Esophagus mucosa (tissue), 1 donor: ENCODE data around the gene DNAH2. TPM values are rescaled to one million over a fixed set of nuclear protein-coding genes. Genes with fewer than 3 reads are reported as not detected.

Experiments used
- ATAC-seq: fragments of 200-7000 bp; cut with Tn5 transposase; one replicate; pipeline ENCODE4 v1.9.1; 2020
- total RNA-seq: library from RNA; stranded (reverse); gene quantifications from one replicate; pipeline ENCODE4 v1.2.4, GENCODE V29; 2023
- donor health status: DM: yes; HTN: yes; CAD: no.

DNAH2 gene, protein sequence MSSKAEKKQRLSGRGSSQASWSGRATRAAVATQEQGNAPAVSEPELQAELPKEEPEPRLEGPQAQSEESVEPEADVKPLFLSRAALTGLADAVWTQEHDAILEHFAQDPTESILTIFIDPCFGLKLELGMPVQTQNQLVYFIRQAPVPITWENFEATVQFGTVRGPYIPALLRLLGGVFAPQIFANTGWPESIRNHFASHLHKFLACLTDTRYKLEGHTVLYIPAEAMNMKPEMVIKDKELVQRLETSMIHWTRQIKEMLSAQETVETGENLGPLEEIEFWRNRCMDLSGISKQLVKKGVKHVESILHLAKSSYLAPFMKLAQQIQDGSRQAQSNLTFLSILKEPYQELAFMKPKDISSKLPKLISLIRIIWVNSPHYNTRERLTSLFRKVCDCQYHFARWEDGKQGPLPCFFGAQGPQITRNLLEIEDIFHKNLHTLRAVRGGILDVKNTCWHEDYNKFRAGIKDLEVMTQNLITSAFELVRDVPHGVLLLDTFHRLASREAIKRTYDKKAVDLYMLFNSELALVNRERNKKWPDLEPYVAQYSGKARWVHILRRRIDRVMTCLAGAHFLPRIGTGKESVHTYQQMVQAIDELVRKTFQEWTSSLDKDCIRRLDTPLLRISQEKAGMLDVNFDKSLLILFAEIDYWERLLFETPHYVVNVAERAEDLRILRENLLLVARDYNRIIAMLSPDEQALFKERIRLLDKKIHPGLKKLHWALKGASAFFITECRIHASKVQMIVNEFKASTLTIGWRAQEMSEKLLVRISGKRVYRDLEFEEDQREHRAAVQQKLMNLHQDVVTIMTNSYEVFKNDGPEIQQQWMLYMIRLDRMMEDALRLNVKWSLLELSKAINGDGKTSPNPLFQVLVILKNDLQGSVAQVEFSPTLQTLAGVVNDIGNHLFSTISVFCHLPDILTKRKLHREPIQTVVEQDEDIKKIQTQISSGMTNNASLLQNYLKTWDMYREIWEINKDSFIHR (N-terminal part only)
- total RNA-seq: 0.04 TPM

DNA sequence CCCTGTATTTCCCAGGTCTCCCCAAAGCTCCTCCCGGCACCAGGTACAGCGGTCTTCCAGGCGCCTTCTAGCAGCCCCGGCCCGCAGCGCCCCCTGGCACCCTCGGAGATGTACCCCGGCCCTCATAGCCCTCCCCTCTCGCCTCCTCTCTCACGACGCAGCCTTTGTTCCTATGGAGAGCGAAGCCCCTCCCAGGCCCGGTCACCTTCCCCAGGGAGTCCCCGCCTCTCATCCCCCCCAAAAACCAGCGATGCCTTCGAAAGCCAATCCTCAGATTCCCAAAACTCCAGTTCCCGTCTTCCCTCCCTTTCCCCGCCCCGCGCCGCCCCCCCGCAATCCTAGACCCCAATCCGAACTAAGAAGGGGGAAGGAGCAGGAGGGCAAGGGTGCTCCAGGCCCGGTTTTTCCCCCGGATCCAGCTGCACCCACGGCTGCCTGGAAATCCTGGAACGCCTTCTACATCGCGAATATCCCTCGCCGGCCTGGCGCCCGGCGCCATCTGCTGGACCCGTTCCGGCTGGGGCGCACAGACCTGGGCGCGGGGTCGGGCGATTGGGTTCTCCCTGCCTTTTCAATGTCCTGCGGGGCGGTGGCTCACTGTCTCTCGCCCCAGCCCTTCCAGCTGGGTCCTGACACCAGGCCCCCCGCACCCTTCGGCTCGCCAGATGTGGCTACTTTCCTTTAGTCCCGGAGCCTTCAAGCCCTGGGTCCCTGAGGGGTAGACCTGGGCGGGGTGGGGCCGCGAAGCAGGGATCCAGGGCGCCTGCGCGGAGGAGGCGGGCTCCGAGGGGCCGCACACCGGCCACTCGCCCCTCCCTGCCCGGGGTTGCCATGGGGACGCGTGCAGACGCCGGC is at the start of gene DNAH2:
TSS of gene DNAH2 (plus strand) at position 844 of the 855 bp plus-strand sequence. CDS start 1,991 bp downstream, outside the sequence.
- peak; percentile 84 for ATAC-seq

DNA sequence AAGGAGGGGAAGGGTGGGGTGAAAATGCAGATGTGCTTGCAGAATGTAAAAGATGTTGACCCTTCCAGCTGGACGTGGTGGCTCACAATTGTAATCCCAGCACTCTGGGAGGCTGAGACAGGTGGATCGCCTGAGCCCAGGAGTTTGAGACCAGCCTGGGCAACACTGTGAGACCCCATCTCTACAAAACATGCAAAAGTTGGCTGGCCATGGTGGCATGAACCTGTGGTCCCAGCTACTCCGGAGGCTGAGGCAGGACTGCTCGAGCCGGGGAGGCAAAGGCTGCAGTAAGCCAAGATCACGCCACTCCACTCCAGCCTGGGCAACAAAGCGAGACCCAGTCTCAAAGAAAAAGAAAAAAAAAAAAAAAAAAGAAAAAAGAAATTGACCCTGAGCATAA is 49.1 kb upstream of the DNAH2 start:
- no peak for ATAC-seq

DNA sequence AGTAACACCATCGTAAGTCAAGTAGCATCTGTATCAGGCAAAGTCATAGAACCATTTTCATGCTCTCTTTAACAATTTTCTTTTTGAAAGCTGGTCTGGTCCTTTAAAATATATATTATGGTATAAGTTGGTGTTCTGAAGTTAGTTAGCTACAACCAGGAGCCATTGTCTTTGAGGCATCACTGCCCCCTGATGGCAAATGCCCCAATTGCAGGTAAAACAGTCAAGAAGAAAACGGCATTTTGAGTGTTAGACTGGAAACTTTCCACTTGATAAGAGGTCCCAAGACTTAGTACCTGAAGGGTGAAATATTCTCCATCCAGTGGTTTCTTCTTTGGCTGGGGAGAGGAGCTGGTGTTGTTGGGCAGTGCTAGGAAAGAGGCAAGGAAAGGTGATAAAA is 44.3 kb upstream of the DNAH2 start:
- no peak for ATAC-seq

- no peak for ATAC-seq
Measured at GRCh38 chr17:7674934-7675333, 42.6 kb upstream of the DNAH2 start.

GRCh38 chr17:7676533-7676932 is 41.0 kb upstream of the DNAH2 start:
- ATAC-seq: no peak

GRCh38 chr17:7677388-7678067 is 40.0 kb upstream of the DNAH2 start:
- ATAC-seq: no peak

DNA sequence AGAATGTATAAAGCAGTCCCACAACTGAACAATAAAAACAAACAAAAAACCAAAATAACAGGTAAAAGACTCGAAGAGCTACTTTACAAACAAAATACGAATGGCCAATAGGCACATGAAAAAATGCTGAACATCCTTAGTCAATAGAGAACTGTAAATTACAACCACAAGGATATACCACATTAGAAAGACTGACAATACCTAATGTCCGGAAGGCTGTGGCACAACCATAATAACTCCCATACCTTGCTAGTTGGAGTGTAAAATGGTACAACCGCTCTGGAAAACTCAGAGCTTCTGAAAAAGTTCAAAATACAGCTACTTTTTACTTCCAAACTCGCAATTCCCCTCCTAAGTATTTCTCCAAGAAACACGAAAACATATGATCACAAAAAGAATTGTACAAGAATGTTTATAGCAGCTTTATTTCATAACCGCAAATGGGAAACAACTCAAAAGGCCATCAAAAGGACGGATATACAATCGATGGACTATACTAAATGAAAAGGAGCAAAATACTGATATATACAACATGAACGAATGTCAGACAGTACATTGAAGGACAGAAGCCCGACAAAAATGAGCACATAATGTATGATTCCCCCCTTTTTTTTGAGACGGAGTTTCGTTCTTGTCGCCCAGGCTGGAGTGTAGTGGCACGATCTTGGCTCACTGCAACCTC is 32.6 kb upstream of the DNAH2 start:
- ATAC-seq: no peak

DNA sequence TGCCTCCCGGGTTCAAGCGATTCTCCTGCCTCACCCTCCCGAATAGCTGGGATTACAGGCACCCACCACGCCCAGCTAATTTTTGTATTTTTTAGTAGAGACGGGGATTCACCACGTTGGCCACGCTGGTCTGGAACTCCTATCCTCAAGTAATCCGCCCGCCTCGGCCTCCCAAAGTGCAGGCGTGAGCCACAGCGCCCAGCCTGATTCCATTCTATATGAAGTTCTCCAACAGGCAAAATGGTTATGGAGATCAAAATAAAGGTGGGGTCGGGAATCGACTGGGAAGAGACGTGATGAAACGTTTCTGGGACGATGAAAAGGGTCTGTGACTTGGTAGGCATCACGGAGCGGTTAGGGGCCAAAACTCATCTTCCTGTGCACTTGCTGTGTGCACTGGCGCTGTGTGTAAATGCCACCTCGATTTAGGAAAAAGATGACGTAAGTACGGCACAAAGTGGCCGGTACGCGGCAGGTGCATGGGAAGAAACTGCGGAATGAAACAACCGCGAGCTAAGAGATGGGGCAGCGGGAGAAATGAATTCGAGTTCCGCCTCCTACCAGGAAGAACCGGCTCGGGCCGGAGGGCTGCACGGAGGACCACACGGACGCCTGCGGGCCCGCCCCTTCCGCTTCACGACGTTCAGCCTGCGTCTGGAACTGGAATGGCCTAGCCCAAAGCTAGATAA is 31.9 kb upstream of the DNAH2 start:
- ATAC-seq: peak; percentile 79

DNA sequence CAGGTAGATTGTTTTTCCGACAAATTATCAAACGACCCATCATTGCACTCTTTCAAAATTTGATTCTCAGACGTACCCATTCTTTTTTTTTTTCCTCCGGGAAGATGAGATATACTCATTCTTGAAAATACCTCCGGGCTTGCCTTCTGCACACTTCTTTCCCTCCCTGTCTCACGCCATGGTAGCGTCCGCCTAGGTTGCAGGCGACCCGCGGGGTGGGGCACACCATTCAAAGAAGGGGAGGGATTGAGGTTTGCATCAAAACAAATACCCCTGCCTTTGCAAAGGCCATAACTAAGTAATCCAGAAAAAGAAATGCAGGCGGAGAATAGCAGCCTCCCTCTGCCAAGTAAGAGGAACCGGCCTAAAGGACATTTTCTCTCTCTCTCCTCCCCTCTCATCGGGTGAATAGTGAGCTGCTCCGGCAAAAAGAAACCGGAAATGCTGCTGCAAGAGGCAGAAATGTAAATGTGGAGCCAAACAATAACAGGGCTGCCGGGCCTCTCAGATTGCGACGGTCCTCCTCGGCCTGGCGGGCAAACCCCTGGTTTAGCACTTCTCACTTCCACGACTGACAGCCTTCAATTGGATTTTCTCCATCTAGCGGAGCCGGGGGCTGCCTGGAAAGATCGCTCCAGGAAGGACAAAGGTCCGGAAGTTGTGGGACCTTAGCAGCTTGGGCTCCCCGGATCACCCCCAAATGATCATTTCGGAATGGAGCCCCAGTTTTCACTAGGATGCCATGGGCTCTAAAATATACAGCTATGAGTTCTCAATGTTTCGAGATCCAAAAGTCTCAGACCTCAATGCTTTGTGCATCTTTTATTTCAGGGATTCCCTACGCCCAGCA is 31.1 kb upstream of the DNAH2 start:
- ATAC-seq: peak; percentile 54

GRCh38 chr17:7687072-7687907 is 30.3 kb upstream of the DNAH2 start, which contains the start of gene TP53:
Gene TP53 (minus strand): TSS chr17:7687490. CDS start chr17:7676594, 10,896 bp downstream.
- peak; percentile 54 for ATAC-seq

DNA sequence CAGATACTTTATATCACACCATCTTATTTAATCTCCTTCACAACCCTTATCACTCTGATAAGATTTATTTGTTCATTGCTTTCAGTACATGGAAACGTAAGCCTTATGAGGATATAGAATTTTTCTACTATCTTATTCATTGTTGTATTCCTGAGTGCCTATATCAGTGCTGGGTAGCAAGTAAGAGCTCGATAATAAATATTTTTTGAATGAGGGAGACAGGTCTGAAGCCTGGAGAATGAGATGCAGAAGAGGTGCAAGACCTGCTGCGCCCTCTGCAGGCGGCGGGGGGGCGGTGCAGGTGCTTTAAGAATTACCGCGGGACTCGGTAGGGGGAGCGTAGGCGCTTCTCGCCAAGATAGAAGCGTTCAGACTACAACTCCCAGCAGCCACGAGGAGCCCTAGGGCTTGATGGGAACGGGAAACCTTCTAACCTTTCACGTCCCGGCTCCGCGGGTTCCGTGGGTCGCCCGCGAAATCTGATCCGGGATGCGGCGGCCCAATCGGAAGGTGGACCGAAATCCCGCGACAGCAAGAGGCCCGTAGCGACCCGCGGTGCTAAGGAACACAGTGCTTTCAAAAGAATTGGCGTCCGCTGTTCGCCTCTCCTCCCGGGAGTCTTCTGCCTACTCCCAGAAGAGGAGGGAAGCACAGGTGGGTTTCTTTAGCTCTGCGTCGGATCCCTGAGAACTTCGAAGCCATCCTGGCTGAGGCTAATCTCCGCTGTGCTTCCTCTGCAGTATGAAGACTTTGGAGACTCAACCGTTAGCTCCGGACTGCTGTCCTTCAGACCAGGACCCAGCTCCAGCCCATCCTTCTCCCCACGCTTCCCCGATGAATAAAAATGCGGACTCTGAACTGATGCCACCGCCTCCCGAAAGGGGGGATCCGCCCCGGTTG is 29.4 kb upstream of the DNAH2 start, which contains the start of gene WRAP53:
TSS of gene WRAP53 (plus strand) at position 570 of the 900 bp plus-strand sequence. CDS start at position 742, 172 bp downstream.
- ATAC-seq: peak; percentile 91

- ATAC-seq: no peak
Measured at GRCh38 chr17:7688808-7689316, 28.7 kb upstream of the DNAH2 start.

DNA sequence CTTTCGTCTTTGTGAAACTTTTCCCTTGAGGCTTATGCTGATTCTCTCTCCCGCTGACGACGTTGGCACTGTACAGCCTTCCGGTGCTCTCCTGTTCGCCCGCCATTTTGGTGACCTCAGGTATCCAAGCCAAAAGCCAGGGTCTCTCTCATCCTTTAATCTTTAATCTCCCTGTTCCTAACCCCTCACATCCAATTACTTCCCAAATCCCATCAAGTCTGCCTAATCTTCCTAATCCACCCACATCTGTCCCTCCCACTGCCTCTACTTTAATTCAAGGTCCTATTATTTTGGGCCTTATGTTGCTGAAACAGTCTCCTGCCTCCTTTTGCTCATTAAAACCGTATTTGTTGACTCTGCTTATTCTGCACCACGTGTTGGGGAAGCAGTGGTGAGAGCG is 22.0 kb upstream of the DNAH2 start:
- no peak for ATAC-seq

- ATAC-seq: no peak
Measured at GRCh38 chr17:7697828-7698588, 19.5 kb upstream of the DNAH2 start.

GRCh38 chr17:7700510-7700909 is 17.0 kb upstream of the DNAH2 start:
- no peak for ATAC-seq

- ATAC-seq: no peak
Measured at GRCh38 chr17:7701681-7702080, 15.9 kb upstream of the DNAH2 start.
